ENCODE measurements around the gene RTP1.
A peak's percentile ranks its signal among the peaks of the same experiment; 100 is the strongest.

DNA sequence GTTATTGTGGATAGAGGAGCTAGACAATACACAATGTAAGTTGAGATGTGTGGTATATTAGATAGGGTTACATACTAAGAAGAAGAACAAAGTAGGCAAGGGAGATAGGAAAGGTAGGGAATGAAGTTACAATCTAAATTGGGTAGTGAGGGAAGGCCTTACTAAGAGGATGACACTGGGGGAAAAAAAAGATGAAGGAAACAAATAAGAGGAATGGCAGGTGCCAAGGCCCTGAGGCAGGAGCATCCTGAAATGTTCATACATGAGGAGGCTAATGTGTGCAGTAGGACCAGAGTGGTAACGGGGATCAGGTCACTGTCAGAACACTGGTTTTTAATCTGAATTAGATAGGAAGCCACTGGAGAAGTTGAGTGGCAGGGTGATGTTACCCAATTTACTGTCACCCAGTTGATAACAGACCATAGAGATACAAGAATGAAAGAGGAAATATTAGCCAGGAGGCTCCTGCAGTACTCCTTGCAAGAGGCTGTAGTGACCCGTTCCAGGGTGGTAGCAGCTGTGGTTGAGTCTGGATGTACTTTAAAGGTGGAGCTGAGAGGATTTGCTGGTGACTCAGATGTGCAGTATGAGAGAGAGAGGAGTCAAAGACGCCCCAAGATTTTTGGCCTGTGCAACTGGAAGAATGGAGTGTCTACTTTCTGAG lies 14.4 kb downstream of the RTP1 start:
- TF ChIP-seq, protein P1, sequence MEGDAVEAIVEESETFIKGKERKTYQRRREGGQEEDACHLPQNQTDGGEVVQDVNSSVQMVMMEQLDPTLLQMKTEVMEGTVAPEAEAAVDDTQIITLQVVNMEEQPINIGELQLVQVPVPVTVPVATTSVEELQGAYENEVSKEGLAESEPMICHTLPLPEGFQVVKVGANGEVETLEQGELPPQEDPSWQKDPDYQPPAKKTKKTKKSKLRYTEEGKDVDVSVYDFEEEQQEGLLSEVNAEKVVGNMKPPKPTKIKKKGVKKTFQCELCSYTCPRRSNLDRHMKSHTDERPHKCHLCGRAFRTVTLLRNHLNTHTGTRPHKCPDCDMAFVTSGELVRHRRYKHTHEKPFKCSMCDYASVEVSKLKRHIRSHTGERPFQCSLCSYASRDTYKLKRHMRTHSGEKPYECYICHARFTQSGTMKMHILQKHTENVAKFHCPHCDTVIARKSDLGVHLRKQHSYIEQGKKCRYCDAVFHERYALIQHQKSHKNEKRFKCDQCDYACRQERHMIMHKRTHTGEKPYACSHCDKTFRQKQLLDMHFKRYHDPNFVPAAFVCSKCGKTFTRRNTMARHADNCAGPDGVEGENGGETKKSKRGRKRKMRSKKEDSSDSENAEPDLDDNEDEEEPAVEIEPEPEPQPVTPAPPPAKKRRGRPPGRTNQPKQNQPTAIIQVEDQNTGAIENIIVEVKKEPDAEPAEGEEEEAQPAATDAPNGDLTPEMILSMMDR (conservative IDR thresholded peaks at IDR 0.05): no peak
- peak; percentile 17; the same call in 1 of the 2 replicates for TF ChIP-seq ZFX (IDR thresholded peaks at IDR 0.05)
